ENCODE results near the gene AMER2.

- TF ChIP-seq CTCF (IDR thresholded peaks at IDR 0.05) (no peak), POLR2AphosphoS5 (IDR thresholded peaks at IDR 0.05) (no peak)
Observed at GRCh38 chr13:25165663-25166062, 6.4 kb downstream of the AMER2 start.
